ENCODE results near the gene EPN2.

EPN2 gene

GRCh38 chr17:19311421-19312215 lies 74.5 kb downstream of the EPN2 start:
- no peak for DNase-seq (ENCODE audit: low read depth in 2 of 2)

GRCh38 chr17:19312406-19312805 lies 75.2 kb downstream of the EPN2 start:
- DNase-seq (ENCODE audit: low read depth in 2 of 2) = no peak

GRCh38 chr17:19313066-19313745 lies 76.0 kb downstream of the EPN2 start:
- DNase-seq (ENCODE audit: low read depth in 2 of 2) = no peak

- DNase-seq (ENCODE audit: low read depth in 2 of 2) = no peak
Observed at GRCh38 chr17:19313746-19314651, 76.8 kb downstream of the EPN2 start.

- DNase-seq (ENCODE audit: low read depth in 2 of 2) = no peak
Observed at GRCh38 chr17:19315104-19315503, 77.9 kb downstream of the EPN2 start.

- DNase-seq (ENCODE audit: low read depth in 2 of 2) = no peak
Observed at GRCh38 chr17:19316761-19317358, 79.7 kb downstream of the EPN2 start.

GRCh38 chr17:19317359-19318095 lies 80.4 kb downstream of the EPN2 start:
- no peak for DNase-seq (ENCODE audit: low read depth in 2 of 2)

- DNase-seq (ENCODE audit: low read depth in 2 of 2) = no peak
Observed at GRCh38 chr17:19318611-19319010, 81.4 kb downstream of the EPN2 start.

- DNase-seq (ENCODE audit: low read depth in 2 of 2) = no peak
Observed at GRCh38 chr17:19319771-19320505, 82.8 kb downstream of the EPN2 start.

GRCh38 chr17:19320876-19321275 lies 83.7 kb downstream of the EPN2 start:
- DNase-seq (ENCODE audit: low read depth in 2 of 2) = no peak

- no peak for DNase-seq (ENCODE audit: low read depth in 2 of 2)
Observed at GRCh38 chr17:19321481-19322128, 84.4 kb downstream of the EPN2 start.

- no peak for DNase-seq (ENCODE audit: low read depth in 2 of 2)
Observed at GRCh38 chr17:19322129-19322505, 85.0 kb downstream of the EPN2 start.

GRCh38 chr17:19322861-19323260 lies 85.7 kb downstream of the EPN2 start:
- no peak for DNase-seq (ENCODE audit: low read depth in 2 of 2)

GRCh38 chr17:19325542-19325941 lies 88.4 kb downstream of the EPN2 start:
- no peak for DNase-seq (ENCODE audit: low read depth in 2 of 2)

- DNase-seq (ENCODE audit: low read depth in 2 of 2) = peak; percentile 67 to 70
Observed at GRCh38 chr17:19327031-19327783, 90.0 kb downstream of the EPN2 start.

GRCh38 chr17:19328441-19329061 lies 91.4 kb downstream of the EPN2 start:
- DNase-seq (ENCODE audit: low read depth in 2 of 2) = no peak

- DNase-seq (ENCODE audit: low read depth in 2 of 2) = no peak
Observed at GRCh38 chr17:19329136-19329535, 92.0 kb downstream of the EPN2 start.

GRCh38 chr17:19329839-19330238 lies 92.7 kb downstream of the EPN2 start:
- no peak for DNase-seq (ENCODE audit: low read depth in 2 of 2)

GRCh38 chr17:19330271-19330670 lies 93.1 kb downstream of the EPN2 start:
- DNase-seq (ENCODE audit: low read depth in 2 of 2) = no peak

Measured in fibroblast of skin of left quadriceps (primary cell).